NOMO-1 treated with dmso at 0.1 percent for 144 hours (cell line): Measurements from ENCODE around the gene ZNF469.

Experiments used
- DNase-seq: peaks from one replicate; lab custom pipeline; 2025; ENCODE audit not compliant: unreplicated experiment; lab: John Stamatoyannopoulos, UW

The ZNF469 gene

GRCh38 chr16:88426018-88426417 is 43.3 kb downstream of the ZNF469 start:
- no peak for DNase-seq

GRCh38 chr16:88427376-88427775 is 44.6 kb downstream of the ZNF469 start:
- no peak for DNase-seq

GRCh38 chr16:88428156-88428555 is 45.4 kb downstream of the ZNF469 start:
- DNase-seq: no peak

- no peak for DNase-seq
These were observed 46.0 kb downstream of the ZNF469 start for GRCh38 chr16:88428616-88429386.

GRCh38 chr16:88429387-88430184 is 46.8 kb downstream of the ZNF469 start:
- DNase-seq: no peak

GRCh38 chr16:88430185-88430523 is 47.4 kb downstream of the ZNF469 start:
- DNase-seq: no peak

- peak; percentile 51 for DNase-seq
These were observed 48.0 kb downstream of the ZNF469 start for GRCh38 chr16:88430524-88431446.

- no peak for DNase-seq
These were observed 48.9 kb downstream of the ZNF469 start for GRCh38 chr16:88431651-88432050.

GRCh38 chr16:88432174-88432573 is 49.4 kb downstream of the ZNF469 start:
- no peak for DNase-seq
